GM21423 (cell line): ENCODE results near the gene SCGN.
"Not testable (repeated sequence)": the region's sequence is repeated elsewhere in the genome, so short reads cannot be mapped to it uniquely, and the experiment has no call there.

Experiments used
- ATAC-seq: cut with Tn5 transposase; IDR thresholded peaks from one replicate; pipeline ENCODE4 v1.9.1; 2021; ENCODE audit warnings: mild to moderate bottlenecking, moderate library complexity; ENCODE audit not compliant: unreplicated experiment

SCGN gene

GRCh38 chr6:25717866-25718740, 66.1 kb downstream of the SCGN start:
- ATAC-seq: no peak

GRCh38 chr6:25726122-25726911, 74.3 kb downstream of the SCGN start:
- ATAC-seq: no peak

DNA sequence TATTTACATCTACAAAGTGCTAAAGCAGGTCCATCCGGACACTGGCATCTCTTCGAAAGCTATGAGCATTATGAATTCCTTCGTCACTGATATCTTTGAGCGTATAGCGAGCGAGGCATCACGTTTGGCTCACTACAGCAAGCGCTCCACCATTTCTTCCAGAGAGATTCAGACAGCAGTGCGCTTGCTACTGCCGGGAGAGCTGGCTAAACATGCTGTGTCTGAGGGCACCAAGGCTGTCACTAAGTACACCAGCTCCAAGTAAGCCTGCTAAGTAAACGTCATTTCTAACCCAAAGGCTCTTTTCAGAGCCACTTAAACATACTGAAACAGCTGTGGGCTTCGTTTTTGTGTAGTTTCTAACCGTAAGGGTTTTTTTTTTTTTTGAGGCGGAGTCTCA, 75.0 kb downstream of the SCGN start:
- ATAC-seq: no peak

DNA sequence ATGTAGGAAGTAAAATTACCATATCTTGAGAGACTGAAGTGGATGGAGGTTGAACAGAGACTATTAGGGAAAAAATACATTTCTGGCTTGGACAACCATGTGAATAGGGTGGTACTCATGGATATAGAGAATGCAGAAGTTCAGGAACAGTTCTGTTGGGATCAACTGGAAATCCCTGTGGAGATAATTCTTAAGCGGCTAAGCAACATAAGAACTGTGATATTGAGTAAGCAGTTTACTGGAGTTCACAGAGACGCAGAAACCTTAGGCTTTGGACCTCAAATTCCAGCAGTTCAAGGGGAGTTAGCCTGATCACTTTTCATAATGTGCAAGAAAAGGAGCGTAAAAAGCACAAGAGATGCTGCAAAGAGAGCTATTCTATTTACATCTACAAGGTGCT, 78.9 kb downstream of the SCGN start:
- no peak for ATAC-seq

DNA sequence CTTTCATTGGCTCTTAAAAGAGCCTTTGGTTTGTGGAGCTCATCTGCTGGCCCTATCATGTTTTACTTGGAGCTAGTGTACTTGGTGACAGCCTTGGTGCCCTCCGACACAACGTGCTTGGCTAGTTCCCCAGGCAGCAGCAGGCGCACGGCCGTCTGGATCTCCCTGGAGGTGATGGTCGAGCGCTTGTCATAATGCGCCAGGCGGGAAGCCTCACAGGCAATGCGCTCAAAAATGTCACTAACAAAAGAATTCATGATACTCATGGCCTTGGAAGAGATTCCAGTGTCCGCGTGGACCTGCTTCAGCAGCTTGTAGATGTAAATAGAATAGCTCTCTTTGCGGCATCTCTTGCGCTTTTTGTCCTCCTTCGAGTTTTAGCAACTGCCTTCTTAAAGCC, 79.7 kb downstream of the SCGN start:
- no peak for ATAC-seq

GRCh38 chr6:25732468-25733198, 80.6 kb downstream of the SCGN start:
- no peak for ATAC-seq

- ATAC-seq: no peak
Observed at GRCh38 chr6:25735261-25735660, 83.2 kb downstream of the SCGN start.

GRCh38 chr6:25743868-25744267, 91.9 kb downstream of the SCGN start:
- no peak for ATAC-seq

- ATAC-seq: no peak
Observed at GRCh38 chr6:25745836-25746235, 93.8 kb downstream of the SCGN start.

DNA sequence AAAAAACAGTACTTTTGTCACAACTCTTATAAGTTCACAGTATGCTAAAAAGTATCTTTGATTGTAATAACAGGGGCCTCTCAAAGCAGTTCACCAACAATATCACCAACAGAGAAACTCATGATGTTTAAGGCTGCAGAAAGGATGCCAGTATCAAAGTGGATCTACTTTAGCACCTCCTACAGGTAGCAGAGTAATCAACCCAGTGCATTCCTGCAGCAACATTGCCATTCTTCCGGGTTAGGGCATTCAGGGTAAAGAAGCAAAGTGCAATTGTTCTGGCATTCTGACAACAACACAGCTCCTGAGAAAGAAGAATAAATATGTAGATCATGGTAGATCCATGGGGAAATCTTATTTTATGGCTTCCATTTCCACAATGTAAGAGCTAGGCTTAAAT, 95.0 kb downstream of the SCGN start:
- no peak for ATAC-seq

- no peak for ATAC-seq
Observed at GRCh38 chr6:25747477-25747876, 95.5 kb downstream of the SCGN start.

- ATAC-seq: no peak
Observed at GRCh38 chr6:25748049-25748448, 96.0 kb downstream of the SCGN start.

- ATAC-seq: not testable (repeated sequence)
Observed at GRCh38 chr6:25748601-25749517, 96.8 kb downstream of the SCGN start.

GRCh38 chr6:25749837-25750236, 97.8 kb downstream of the SCGN start:
- no peak for ATAC-seq

DNA sequence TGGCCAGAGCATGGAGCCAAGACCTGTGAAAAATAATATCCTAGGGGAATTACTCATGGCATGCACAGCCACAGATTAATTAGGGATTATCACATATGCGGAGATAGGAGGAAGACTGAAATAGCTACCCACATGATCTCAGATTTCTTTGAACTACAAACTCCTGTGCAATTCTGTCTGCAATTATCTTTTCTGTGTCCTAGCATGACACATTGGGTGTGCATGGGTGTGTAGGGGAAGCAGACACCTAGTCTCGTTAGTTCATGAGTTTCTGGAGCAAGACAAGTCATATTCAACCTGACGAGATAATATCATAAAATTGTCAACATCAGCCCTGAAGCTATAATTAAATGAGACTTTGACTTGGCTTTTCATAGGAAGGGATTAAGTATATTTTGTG, 98.9 kb downstream of the SCGN start:
- ATAC-seq: no peak
